ENCODE measurements around the gene DCTD.

GRCh38 chr4:182874797-182875345, 42.3 kb downstream of the DCTD start:
- TF ChIP-seq RCOR1 (conservative IDR thresholded peaks at IDR 0.05; ENCODE audit: low read depth, low read length) = no peak
- TF ChIP-seq IKZF1 (conservative IDR thresholded peaks at IDR 0.05) = no peak
- no peak for TF ChIP-seq CEBPB (IDR thresholded peaks at IDR 0.05; ENCODE audit: borderline replicate concordance in 1 of 2, low read depth in 2 of 2, low read length in 2 of 2)
- TF ChIP-seq CTCF (IDR thresholded peaks at IDR 0.05 in 2 of 3, conservative IDR thresholded peaks at IDR 0.05 in 1 of 3; ENCODE audit: control insufficient read depth in 2 of 3, extremely low read depth in 1 of 3, insufficient read depth in 1 of 3, low read depth in 3 of 3, low read length in 3 of 3) = no peak
- no peak for TF ChIP-seq KDM1A (IDR thresholded peaks at IDR 0.05; ENCODE audit: borderline replicate concordance)
- TF ChIP-seq POLR2A (IDR thresholded peaks at IDR 0.05; ENCODE audit: low read depth, low read length) = no peak
- TF ChIP-seq CBX5 (IDR thresholded peaks at IDR 0.05; ENCODE audit: low read depth) = no peak
- TF ChIP-seq ZBTB33 (IDR thresholded peaks at IDR 0.05) = no peak
